PFSK-1 (cell line): ENCODE results near the gene EXOC6.

Experiments used
- FOXP2 ChIP-seq: optimal IDR thresholded peaks from 2 replicates; pipeline ENCODE3; 2011; ENCODE audit warnings: borderline replicate concordance, control low read depth, inconsistent platforms; ENCODE audit not compliant: insufficient read depth; ENCODE audit errors: extremely low read length, extremely low read depth
- POLR2AphosphoS5 ChIP-seq: IDR thresholded peaks from 2 replicates; pipeline ENCODE4 v1.6.1; 2012; ENCODE audit warnings: low read depth, mild to moderate bottlenecking, control low read depth, low read length, moderate library complexity
- SIN3A ChIP-seq: IDR thresholded peaks from 2 replicates; pipeline ENCODE4 v1.6.1; 2012; ENCODE audit warnings: mild to moderate bottlenecking, low read length, moderate library complexity, borderline replicate concordance; ENCODE audit not compliant: insufficient read depth
- TF ChIP-seq, protein P1 (sequence below), 2 experiments: IDR thresholded peaks; 2 replicates each; pipeline versions ENCODE4 v1.6.1 to v1.8.0; 2011 to 2012; ENCODE audit warnings: low read depth in 2 of 2, low read length in 2 of 2, control low read depth in 1 of 2, inconsistent platforms in 1 of 2, mild to moderate bottlenecking in 1 of 2, moderate library complexity in 1 of 2; ENCODE audit not compliant: insufficient read depth in 1 of 2

DNA sequence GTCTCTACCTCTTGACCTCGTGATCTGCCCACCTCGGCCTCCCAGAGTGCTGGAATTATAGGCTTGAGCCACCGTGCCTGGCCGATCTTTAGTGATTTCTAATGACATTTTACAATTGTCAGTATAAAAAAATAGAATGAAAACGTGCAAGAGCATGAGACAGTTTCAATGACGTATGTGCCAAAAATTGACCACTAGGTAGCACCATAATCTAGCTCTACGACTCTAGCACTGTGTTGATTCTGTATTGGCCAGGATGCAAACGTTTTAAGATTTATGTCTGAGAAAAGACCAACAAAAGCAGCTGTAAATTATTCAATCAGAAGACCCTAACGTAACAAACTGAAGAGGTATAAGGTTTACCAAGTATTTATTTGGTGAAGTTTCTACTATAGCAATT, 25.4 kb upstream of the EXOC6 start:
- TF ChIP-seq SIN3A, result no peak
- TF ChIP-seq FOXP2, result no peak
- no peak for TF ChIP-seq POLR2AphosphoS5
- TF ChIP-seq, protein P1, sequence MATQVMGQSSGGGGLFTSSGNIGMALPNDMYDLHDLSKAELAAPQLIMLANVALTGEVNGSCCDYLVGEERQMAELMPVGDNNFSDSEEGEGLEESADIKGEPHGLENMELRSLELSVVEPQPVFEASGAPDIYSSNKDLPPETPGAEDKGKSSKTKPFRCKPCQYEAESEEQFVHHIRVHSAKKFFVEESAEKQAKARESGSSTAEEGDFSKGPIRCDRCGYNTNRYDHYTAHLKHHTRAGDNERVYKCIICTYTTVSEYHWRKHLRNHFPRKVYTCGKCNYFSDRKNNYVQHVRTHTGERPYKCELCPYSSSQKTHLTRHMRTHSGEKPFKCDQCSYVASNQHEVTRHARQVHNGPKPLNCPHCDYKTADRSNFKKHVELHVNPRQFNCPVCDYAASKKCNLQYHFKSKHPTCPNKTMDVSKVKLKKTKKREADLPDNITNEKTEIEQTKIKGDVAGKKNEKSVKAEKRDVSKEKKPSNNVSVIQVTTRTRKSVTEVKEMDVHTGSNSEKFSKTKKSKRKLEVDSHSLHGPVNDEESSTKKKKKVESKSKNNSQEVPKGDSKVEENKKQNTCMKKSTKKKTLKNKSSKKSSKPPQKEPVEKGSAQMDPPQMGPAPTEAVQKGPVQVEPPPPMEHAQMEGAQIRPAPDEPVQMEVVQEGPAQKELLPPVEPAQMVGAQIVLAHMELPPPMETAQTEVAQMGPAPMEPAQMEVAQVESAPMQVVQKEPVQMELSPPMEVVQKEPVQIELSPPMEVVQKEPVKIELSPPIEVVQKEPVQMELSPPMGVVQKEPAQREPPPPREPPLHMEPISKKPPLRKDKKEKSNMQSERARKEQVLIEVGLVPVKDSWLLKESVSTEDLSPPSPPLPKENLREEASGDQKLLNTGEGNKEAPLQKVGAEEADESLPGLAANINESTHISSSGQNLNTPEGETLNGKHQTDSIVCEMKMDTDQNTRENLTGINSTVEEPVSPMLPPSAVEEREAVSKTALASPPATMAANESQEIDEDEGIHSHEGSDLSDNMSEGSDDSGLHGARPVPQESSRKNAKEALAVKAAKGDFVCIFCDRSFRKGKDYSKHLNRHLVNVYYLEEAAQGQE (IDR thresholded peaks at IDR 0.05; ENCODE audit: insufficient read depth in 1 of 2, low read depth in 2 of 2, low read length in 2 of 2), result no peak
